HG03060 (cell line): ENCODE data around the gene DLX3.

Experiments
- ATAC-seq: cut with Tn5 transposase; IDR thresholded peaks from one replicate; pipeline ENCODE4 v1.9.1; 2021; ENCODE audit warnings: low read depth, moderate number of reproducible peaks; ENCODE audit not compliant: unreplicated experiment

The DLX3 gene

GRCh38 chr17:49975531-49975930, 19.5 kb downstream of the DLX3 start:
- no peak for ATAC-seq

DNA sequence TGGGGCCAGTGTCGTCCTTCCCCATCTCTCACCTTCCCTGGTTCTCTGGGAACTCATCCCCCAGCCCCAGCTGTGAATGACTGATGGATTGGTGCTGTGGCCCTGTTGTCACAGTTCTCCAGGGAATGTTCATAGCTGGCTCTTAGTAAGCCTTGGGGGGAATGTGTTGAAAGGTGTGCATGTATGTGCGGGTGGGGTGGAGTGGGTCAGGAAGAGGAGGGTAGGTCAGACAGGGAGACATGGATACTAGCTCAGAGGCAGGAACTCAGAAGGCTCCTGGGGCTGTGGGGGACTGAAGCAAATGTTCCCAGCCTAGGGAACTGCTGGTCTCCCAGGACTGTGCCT, 21.8 kb downstream of the DLX3 start:
- no peak for ATAC-seq

- ATAC-seq: no peak
Observed at GRCh38 chr17:49972486-49973270, 22.3 kb downstream of the DLX3 start.

- no peak for ATAC-seq
Observed at GRCh38 chr17:49971848-49972485, 23.1 kb downstream of the DLX3 start.

DNA sequence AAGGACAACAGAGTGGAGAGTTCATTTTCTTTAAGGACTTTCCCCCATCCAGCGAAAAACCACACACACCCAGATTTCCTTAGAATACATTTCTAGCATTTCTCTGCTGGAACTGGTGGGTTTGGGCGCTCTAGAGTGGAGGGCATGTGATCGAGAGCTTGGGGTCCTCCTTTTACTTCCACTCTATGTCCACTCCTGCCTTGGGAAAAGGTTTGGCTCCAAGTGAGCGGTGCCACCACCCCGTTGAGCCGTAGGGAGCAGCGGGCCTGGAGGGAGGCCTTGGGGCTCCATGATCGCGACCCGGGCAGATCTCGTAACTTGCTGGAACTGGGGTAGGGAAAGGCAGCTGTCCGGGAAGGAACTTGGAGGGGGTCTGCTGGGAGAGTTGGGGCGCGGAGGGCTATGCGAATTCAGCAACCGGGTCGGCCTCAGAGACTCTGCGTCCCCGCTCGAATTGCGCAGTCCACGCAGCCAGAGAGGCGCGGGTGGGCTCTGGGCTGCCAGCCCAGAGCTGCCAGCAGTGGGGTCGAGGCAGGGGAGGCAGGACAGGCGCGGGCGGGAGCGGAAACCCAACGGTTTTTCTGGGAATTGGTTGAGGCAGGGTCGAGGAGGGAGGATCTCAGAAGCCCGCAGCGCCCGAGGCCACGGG, 23.7 kb downstream of the DLX3 start:
- ATAC-seq: no peak

DNA sequence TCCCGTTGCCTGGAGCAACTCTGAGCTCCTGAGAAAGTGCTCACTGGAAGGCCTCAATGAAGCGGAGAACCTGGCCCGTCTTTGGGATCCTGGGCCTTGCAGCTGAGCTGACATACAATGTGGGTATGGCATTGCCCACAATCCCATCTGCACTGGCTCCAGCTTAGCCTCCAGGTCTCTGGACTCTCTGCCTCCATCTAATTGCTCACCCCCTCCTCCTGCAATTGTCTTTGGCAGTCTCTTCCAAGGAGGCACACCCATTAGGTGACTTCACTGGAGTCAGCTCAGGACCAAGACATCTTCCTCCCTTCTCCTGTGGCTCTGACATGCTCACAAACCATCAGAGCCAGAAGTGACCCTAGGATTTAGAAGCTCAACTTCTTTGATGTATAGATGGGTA, 24.5 kb downstream of the DLX3 start:
- ATAC-seq: no peak

DNA sequence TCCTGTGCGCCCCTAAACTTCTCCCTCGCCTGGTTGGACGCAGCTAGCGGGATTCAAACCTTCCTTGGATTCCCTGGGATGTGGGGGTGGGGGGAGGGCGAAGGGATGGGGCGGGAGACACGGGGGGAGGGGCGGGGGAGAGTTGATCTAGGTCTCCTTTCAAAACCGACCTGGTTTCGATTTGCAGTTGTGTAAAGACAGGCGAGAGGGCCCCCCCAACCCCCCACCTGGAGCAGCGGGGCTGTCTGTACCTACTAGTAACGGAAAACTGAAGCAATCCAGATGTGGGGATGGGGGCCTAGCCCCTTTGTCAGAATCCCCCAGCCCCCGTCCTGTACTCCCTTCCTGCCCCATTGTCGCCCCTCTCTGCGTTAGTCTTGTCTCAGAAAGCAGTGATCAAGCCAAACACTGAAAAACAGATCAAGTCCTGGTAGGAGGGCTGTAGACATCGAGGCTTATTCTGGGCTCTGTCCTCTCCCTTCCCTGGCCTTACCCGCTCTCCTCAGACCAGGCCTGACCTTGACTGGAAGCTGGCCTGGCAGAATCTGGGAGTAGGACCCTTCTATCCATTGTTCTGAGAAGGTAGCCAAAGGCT, 25.1 kb downstream of the DLX3 start:
- no peak for ATAC-seq

- ATAC-seq: no peak
Observed at GRCh38 chr17:49969134-49969759, 25.8 kb downstream of the DLX3 start, which contains the start of gene DLX4. TSS of gene DLX4 (plus strand) at chr17:49969190. CDS start at chr17:49969469, 279 bp downstream.

GRCh38 chr17:49968405-49969133, 26.5 kb downstream of the DLX3 start:
- no peak for ATAC-seq

DNA sequence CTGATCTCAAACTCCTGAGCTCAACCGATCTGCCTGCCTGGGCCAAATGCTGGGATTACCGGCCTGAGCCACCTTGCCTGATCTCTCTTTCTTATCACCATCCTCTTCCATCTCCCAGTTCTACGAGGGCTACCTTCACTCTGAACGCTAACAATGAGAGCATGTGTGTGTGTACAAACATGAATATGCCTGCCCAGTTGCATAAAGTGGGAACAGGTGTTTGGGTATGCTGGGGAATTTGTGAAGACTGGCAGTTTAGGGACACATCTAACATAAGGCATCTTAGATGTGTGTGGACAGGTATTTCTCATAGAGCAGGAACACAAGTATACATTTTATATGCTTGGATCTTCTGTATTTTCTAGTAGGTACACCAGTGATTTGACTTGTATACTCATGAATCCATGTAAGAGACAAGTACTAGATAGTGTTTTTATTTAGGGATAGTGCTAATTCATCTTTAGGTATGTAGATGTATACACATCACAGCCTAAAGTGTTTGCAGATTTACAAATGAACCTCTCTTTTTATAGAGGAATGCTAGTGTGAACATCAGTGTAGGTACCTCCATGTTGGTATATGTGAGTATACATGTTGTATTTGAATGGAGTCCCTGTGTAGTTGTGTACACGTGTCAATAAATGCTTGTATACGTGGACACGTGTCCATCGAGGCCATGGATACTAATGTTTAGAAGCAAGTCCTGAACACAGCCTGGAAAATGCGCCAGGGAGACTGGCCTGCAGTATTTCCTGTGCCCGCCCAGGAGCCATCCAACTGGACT, 27.2 kb downstream of the DLX3 start:
- ATAC-seq: no peak

GRCh38 chr17:49967205-49967604, 27.8 kb downstream of the DLX3 start:
- no peak for ATAC-seq

GRCh38 chr17:49966767-49967166, 28.3 kb downstream of the DLX3 start:
- no peak for ATAC-seq

DNA sequence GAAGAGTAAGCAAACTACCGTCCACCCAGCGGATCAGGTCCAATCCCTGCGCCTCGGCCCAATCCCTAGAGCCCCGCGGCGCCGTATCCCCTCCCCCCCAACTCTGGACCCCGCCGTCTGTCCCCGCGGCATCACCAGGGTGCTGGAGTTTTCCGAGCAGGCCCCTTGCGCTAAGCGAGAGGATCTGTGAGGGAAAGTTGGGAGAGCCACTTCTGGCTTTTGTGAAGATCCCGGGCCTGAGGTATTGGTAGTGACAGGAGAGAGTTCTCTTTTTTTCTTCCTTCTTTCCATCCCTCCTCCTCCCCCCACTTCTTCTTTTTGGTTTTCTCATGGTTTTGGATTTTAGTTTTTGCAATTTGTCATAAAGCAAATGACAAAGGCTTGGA, 29.5 kb downstream of the DLX3 start:
- no peak for ATAC-seq

DNA sequence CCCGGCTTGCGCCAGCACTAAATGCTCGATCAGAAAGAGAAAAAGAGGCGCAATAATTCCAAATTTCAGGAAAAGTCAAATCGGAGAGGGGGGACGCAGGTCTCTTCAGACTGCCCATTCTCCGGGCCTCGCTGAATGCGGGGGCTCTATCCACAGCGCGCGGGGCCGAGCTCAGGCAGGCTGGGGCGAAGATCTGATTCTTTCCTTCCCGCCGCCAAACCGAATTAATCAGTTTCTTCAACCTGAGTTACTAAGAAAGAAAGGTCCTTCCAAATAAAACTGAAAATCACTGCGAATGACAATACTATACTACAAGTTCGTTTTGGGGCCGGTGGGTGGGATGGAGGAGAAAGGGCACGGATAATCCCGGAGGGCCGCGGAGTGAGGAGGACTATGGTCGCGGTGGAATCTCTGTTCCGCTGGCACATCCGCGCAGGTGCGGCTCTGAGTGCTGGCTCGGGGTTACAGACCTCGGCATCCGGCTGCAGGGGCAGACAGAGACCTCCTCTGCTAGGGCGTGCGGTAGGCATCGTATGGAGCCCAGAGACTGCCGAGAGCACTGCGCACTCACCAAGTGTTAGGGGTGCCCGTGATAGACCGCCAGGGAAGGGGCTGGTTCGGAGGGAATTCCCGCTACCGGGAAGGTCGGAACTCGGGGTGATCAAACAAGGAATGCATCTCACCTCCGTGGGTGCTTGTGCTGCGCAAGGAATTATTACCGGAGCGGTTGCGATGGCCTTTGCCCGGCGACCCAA, 30.1 kb downstream of the DLX3 start:
- ATAC-seq: no peak

DNA sequence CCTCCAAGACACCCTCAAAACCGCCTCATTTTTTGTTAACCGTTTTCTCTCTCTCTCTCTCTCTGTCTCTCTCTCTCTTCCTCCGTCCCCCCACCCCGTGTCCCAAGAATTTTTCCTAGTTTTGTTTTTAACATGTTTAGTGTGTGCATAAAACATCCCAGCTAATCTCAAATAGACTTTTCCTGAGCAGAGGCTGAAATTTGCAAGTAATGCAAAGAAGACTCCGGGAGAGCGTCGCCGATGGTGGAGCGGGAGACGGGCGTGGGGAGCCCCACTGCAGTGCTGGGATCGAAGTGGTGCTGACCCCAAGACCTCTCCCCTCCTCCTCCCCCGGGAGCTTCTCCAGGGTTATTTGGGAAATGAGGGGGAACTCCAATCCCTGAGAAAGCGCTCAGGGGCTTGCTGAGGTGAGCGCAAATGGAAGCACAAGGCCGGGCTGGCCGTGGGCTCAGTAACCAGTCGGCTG, 30.7 kb downstream of the DLX3 start:
- ATAC-seq: no peak

DNA sequence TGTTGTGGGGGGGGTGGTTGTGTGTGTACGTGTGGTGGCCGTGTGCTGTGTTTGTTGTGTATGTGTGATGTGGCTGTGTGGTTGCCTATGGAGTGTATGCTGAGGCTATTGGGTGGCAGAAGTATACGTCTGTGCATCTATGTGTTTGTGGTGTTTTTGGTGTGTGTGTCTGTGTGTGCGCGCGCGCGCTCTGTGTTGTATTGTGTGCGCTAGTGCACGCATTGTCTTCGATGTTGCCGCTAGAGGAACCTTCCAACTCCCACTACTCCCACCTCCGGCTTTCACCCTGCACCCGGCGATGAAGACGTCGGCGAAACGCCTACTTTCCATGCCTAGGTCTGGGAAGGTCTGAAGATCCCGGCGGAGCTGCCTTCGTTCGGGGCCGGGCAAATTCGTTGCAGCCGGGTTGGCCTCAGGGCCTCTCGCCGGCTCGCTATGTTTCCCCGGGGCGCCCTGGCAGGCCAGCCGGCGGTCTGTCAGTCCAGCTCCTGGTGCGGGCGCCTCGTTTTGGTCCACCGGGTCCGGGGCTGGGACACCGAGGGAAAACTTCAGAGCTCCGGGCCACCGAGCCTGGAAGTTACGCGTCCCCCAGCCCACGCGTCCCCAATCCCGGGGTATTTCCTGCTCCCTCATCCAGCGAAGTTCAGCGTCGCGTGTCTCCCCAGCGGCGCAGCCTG, 31.3 kb downstream of the DLX3 start:
- no peak for ATAC-seq

GRCh38 chr17:49963309-49963625, 31.8 kb downstream of the DLX3 start:
- ATAC-seq: no peak

GRCh38 chr17:49962599-49963308, 32.3 kb downstream of the DLX3 start:
- no peak for ATAC-seq
